Measurements from ENCODE around the gene RIPK1.

DNA sequence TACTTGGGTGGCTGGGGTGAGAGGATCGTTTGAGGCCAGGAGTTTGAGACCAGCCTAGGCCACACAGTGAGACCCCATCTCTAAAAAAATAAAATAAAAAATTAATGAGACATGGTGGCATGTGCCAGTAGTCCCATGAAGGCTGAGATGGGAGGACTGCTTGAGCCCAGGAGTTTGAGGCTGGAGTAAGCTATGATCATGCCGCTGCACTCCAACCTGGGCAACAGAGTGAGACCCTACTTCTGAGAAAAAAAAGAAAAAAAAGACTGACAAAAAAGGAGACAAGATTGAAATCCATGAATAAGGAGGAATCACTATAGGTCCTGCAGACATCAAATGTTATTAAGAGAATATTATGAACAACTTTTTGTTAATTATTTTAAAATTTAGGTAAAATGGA lies 26.5 kb downstream of the RIPK1 start:
- TF ChIP-seq EZH2 (IDR thresholded peaks at IDR 0.05; ENCODE audit: borderline replicate concordance, control insufficient read depth, low read depth, low read length) (no peak), CBX3 (IDR thresholded peaks at IDR 0.05; ENCODE audit: borderline replicate concordance, low read depth) (no peak)

Data from GM12878 (cell line).